ENCODE data around the gene SMAGP. TPM values are rescaled to one million over a fixed set of nuclear protein-coding genes. Genes with fewer than 3 reads are reported as not detected.
"Not testable (repeated sequence)": the region's sequence is repeated elsewhere in the genome, so short reads cannot be mapped to it uniquely, and the experiment has no call there.

SMAGP gene
- total RNA-seq, 4 donors from 2014 or later: 31.6 to 68.7 (median 46.8) TPM

DNA sequence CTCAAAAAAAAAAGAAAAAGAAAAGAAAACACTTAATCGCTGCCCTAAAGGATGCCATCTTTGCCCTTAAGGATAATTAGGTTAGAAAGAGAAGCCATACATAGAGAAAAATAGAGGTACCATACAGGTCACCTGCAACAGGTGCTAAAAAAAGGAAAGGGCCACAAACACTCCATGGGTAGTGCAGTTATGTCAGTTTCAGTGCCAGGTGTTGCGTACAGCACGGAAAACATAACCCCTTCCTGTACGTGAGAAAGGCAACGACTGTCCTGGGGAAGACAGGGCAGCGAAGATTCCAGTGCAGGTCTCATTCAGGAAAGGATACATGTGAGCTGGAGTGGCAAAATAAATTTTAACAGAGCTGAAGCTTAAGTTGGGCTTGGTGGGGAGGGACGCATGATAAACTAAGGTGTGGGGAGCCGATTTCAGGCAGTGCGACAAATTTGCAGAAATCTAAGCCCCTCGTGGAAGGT is 32.1 kb downstream of the SMAGP start:
- Histone ChIP-seq H3K4me1 (peaks cover 38% of the 10 kb centered on the region), H3K4me3 (peak overlapping the region; percentile 92), H3K9me3 (no peaks in the 10 kb centered on the region), H3K36me3 (peaks cover 30% of the 10 kb centered on the region), H3K27me3 (no peaks in the 10 kb centered on the region), H3K27ac (peak overlapping the region; percentile 100)
- TF ChIP-seq EP300 (IDR thresholded peaks at IDR 0.05) (no peak), POLR2A (IDR thresholded peaks at IDR 0.05) (no peak), POLR2AphosphoS5 (IDR thresholded peaks at IDR 0.05) (no peak)
- TF ChIP-seq, protein P1, sequence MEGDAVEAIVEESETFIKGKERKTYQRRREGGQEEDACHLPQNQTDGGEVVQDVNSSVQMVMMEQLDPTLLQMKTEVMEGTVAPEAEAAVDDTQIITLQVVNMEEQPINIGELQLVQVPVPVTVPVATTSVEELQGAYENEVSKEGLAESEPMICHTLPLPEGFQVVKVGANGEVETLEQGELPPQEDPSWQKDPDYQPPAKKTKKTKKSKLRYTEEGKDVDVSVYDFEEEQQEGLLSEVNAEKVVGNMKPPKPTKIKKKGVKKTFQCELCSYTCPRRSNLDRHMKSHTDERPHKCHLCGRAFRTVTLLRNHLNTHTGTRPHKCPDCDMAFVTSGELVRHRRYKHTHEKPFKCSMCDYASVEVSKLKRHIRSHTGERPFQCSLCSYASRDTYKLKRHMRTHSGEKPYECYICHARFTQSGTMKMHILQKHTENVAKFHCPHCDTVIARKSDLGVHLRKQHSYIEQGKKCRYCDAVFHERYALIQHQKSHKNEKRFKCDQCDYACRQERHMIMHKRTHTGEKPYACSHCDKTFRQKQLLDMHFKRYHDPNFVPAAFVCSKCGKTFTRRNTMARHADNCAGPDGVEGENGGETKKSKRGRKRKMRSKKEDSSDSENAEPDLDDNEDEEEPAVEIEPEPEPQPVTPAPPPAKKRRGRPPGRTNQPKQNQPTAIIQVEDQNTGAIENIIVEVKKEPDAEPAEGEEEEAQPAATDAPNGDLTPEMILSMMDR (IDR thresholded peaks at IDR 0.05): no peak
- WGBS: 8% methylated on average over 10 of the region's 10 CpGs
- DNase-seq (ENCODE audit: low spot score in 2 of 2): no peak

DNA sequence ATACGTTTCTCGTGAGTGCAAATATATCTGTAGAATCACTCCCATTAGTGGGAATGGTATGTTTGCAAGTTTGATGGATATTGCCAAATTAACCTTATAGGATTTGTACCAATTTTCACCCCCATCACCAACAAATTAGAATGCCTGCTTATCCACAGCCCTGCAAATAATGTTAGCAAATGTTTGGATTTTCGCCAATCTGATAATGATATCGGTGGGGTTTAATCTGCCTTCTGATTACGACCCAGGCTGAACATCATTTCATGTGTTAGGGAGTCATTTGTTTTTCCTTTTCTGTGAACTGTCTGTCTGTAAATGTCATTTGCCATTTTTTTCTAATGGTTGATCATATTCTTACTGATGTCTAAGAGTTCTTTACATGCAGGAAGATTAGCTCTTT is 35.7 kb downstream of the SMAGP start:
- Histone ChIP-seq H3K4me3 (no peak overlapping the region), H3K9me3 (no peaks in the 10 kb centered on the region), H3K36me3 (no peaks in the 10 kb centered on the region), H3K27me3 (no peaks in the 10 kb centered on the region), H3K27ac (no peak overlapping the region), H3K4me1 (peaks cover 7% of the 10 kb centered on the region)
- TF ChIP-seq POLR2A (IDR thresholded peaks at IDR 0.05): no peak
- TF ChIP-seq, protein P1 (IDR thresholded peaks at IDR 0.05): no peak
- no peak for TF ChIP-seq POLR2AphosphoS5 (IDR thresholded peaks at IDR 0.05)
- no peak for TF ChIP-seq EP300 (IDR thresholded peaks at IDR 0.05)
- WGBS: 57% methylated on average over 5 of the region's 5 CpGs
- DNase-seq (ENCODE audit: low spot score in 2 of 2): no peak

DNA sequence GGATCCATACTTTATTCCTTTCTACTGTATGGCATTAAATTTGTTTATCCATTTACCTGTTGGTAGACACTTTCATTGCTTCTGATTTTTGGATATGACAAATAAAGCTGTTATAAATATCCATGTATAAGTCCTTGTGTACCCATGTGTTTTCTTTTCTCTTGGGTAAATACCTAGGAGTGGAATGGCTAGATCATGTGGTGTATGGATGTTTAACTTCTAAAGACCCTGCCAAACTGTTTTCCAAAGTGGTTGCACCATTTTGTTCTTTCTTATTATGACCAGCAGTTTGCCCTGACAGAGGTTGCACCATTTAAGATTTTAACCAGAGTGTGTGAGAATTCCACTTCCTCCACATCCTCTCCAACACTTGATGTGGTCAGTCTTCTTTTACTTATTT is 37.6 kb downstream of the SMAGP start:
- Histone ChIP-seq H3K27ac (no peak overlapping the region), H3K27me3 (no peaks in the 10 kb centered on the region), H3K4me3 (no peak overlapping the region), H3K9me3 (no peaks in the 10 kb centered on the region), H3K36me3 (no peaks in the 10 kb centered on the region), H3K4me1 (no peaks in the 10 kb centered on the region)
- no peak for DNase-seq (ENCODE audit: low spot score in 2 of 2)
- TF ChIP-seq EP300 (IDR thresholded peaks at IDR 0.05): no peak
- no peak for TF ChIP-seq POLR2A (IDR thresholded peaks at IDR 0.05)
- no peak for TF ChIP-seq POLR2AphosphoS5 (IDR thresholded peaks at IDR 0.05)
- TF ChIP-seq, protein P1 (IDR thresholded peaks at IDR 0.05): no peak

DNA sequence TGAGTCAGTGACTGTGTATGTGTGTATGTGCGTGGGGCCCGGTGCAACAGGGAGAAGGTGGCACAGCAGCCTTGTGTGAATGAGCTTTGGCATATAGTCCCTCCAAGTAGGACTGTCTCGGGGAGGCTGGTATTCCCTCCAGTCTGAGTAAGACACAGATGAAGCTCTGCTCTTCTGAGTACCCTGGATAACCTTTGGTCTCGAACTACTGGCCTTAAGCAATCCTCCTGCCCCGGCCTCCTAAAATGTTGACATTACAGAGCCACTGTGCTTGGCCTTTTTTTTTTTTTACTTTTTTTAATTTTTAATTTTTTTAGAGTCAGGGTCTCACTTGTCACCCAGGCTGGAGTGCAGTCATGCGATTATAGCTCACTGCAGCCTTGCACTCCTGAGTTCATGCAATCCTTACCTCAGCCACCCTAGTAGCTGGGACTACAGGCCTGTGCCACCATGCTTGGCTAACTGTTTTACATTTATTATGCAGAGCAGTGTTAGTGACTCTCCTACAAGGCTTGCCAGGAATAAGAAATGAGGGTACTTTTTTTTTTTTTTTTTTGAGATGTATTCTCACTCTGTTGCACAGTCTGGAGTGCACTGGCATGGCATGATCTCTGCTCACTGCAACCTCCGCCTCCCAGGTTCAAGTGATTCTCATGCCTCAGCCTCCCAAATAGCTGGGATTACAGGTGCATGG is 41.0 kb downstream of the SMAGP start:
- no peak overlapping the region for H3K4me3 ChIP-seq
- no peak overlapping the region for H3K27ac ChIP-seq
- H3K27me3 ChIP-seq: no peaks in the 10 kb centered on the region
- H3K4me1 ChIP-seq: no peaks in the 10 kb centered on the region
- DNase-seq (ENCODE audit: low spot score in 2 of 2): no peak
- no peaks in the 10 kb centered on the region for H3K36me3 ChIP-seq
- TF ChIP-seq POLR2AphosphoS5 (IDR thresholded peaks at IDR 0.05) (no peak), EP300 (IDR thresholded peaks at IDR 0.05) (no peak), POLR2A (IDR thresholded peaks at IDR 0.05) (no peak)
- TF ChIP-seq, protein P1 (IDR thresholded peaks at IDR 0.05): no peak
- H3K9me3 ChIP-seq: no peaks in the 10 kb centered on the region
- WGBS: 94% methylated on average over 7 of the region's 7 CpGs

DNA sequence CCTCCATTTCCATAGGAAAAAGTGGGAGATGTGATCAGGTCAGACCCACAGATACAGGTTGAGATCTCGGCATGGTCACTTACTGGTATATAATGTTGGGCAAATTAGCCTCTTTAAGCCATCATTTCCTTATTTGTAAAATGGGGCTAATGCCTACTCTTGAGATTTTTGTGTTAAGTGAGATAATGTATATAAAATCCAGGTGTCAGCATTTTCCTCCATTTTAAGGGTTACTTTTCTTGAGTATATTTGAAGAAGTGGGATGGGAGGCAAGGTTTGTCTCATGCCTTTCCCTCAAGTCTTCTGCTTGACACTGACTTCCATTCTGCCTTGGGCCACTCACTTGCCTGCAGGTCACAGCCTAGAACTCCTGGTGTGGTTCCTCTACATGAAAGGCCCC is 42.3 kb downstream of the SMAGP start:
- H3K27ac ChIP-seq: no peak overlapping the region
- no peak overlapping the region for H3K4me3 ChIP-seq
- H3K36me3 ChIP-seq: no peaks in the 10 kb centered on the region
- DNase-seq (ENCODE audit: low spot score in 2 of 2): no peak
- H3K4me1 ChIP-seq: no peaks in the 10 kb centered on the region
- 96% methylated on average over 1 of the region's 1 CpG for WGBS
- TF ChIP-seq POLR2A (IDR thresholded peaks at IDR 0.05): no peak
- TF ChIP-seq, protein P1 (IDR thresholded peaks at IDR 0.05): no peak
- TF ChIP-seq EP300 (IDR thresholded peaks at IDR 0.05): no peak
- TF ChIP-seq POLR2AphosphoS5 (IDR thresholded peaks at IDR 0.05): no peak
- no peaks in the 10 kb centered on the region for H3K9me3 ChIP-seq
- no peaks in the 10 kb centered on the region for H3K27me3 ChIP-seq

DNA sequence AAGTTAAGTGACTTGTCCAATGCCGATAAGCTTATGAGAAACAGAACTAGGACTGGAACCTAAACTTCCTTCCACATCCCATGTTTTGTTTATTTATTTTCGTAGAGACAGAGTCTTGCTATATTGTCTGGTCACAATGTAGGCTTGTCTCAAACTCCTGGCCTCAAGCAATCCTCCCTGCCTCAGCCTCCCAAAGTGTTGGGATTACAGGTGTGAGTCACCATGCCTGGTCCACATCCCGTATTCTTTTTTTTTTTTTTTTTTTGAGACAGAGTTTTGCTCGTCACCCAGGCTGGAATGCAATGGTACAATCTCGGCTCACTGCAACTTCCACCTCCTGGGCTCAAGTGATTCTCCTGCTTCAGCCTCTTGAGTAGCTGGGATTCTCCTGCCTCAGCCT is 43.1 kb downstream of the SMAGP start:
- 88% methylated on average over 5 of the region's 5 CpGs for WGBS
- not testable (repeated sequence) for H3K4me3 ChIP-seq; DNase-seq (ENCODE audit: low spot score in 2 of 2); H3K9me3 ChIP-seq; H3K27ac ChIP-seq; H3K4me1 ChIP-seq; H3K27me3 ChIP-seq; H3K36me3 ChIP-seq

All from suprapubic skin (tissue), 4 donors.